PC-3 (cell line): ENCODE measurements around the gene RRAS. TPM values are rescaled to one million over a fixed set of nuclear protein-coding genes. Genes with fewer than 3 reads are reported as not detected.

Experiments
- microRNA-seq: library from miRNA; unstranded; fragments of <30 nt; microRNA quantifications from one replicate; pipeline ENCODE4 v1.1.0, GENCODE V29; 2020; ENCODE audit not compliant: unreplicated experiment
- total RNA-seq: library from RNA; depleted of rRNA; stranded (reverse); fragments of >200 nt; gene quantifications from 2 replicates; pipeline ENCODE4 v1.2.3, GENCODE V29; 2014; rRNA removed

The RRAS gene
- total RNA-seq, 1 experiment from 2014 or later: 32.0 TPM

Small RNA genes within 50 kb of the gene (microRNA-seq; reads per million reads assigned to microRNA genes)
- gene MIR5088: not detected

Other genes starting within 250 kb of the RRAS start
- not detected in 2 replicates for gene PTH2, start 216.7 kb downstream of the RRAS start, total RNA-seq
- not detected in 2 replicates for gene GFY, start 214.8 kb downstream of the RRAS start, total RNA-seq
- 0.11 TPM in 1 of 2 replicates, not detected in the other for gene SLC17A7, start 198.6 kb downstream of the RRAS start, total RNA-seq
- gene PIH1D1, start 188.3 kb downstream of the RRAS start, total RNA-seq: 171 and 200 TPM in 2 replicates
- gene ALDH16A1, start 186.9 kb downstream of the RRAS start, total RNA-seq: not detected in 2 replicates
- gene FLT3LG, start 165.9 kb downstream of the RRAS start, total RNA-seq: 0.18 and 2.8 TPM in 2 replicates
- 3,023 and 3,169 TPM in 2 replicates for gene RPL13A, start 152.5 kb downstream of the RRAS start, total RNA-seq
- 3,913 and 5,174 TPM in 2 replicates for gene RPS11, start 143.7 kb downstream of the RRAS start, total RNA-seq
- 46.3 and 46.7 TPM in 2 replicates for gene FCGRT, start 127.5 kb downstream of the RRAS start, total RNA-seq
- gene RCN3, start 112.1 kb downstream of the RRAS start, total RNA-seq: 33.7 and 70.4 TPM in 2 replicates
- gene NOSIP, start 59.6 kb downstream of the RRAS start, total RNA-seq: 195 and 214 TPM in 2 replicates
- 16.4 and 17.0 TPM in 2 replicates for gene PRRG2, start 58.8 kb downstream of the RRAS start, total RNA-seq
- gene PRR12, start 49.0 kb downstream of the RRAS start, total RNA-seq: 14.6 and 25.7 TPM in 2 replicates
- gene SCAF1, start 2.1 kb upstream of the RRAS start, total RNA-seq: 46.8 and 78.6 TPM in 2 replicates
- gene IRF3, start 25.7 kb upstream of the RRAS start, total RNA-seq: 223 and 236 TPM in 2 replicates
- gene BCL2L12, start 25.8 kb upstream of the RRAS start, total RNA-seq: 82.5 and 104 TPM in 2 replicates
- 625 and 761 TPM in 2 replicates for gene PRMT1, start 37.1 kb upstream of the RRAS start, total RNA-seq
- gene ADM5, start 49.5 kb upstream of the RRAS start, total RNA-seq: 5.0 and 6.3 TPM in 2 replicates
- 11.5 and 13.6 TPM in 2 replicates for gene CPT1C, start 51.0 kb upstream of the RRAS start, total RNA-seq
- gene TSKS, start 123.2 kb upstream of the RRAS start, total RNA-seq: not detected in 2 replicates
- gene AP2A1, start 126.9 kb upstream of the RRAS start, total RNA-seq: 143 and 159 TPM in 2 replicates
- gene FUZ, start 173.1 kb upstream of the RRAS start, total RNA-seq: 9.4 and 10.9 TPM in 2 replicates
- gene MED25, start 178.1 kb upstream of the RRAS start, total RNA-seq: 47.5 and 54.9 TPM in 2 replicates
- gene PTOV1, start 211.0 kb upstream of the RRAS start, total RNA-seq: 138 and 148 TPM in 2 replicates
- 141 and 172 TPM in 2 replicates for gene PNKP, start 227.4 kb upstream of the RRAS start, total RNA-seq
- gene AKT1S1, start 237.2 kb upstream of the RRAS start, total RNA-seq: 42.3 and 61.0 TPM in 2 replicates
- 17.8 and 18.8 TPM in 2 replicates for gene TBC1D17, start 237.6 kb upstream of the RRAS start, total RNA-seq